Spleen (tissue), 11 donors: Measurements from ENCODE around the gene ADAMTSL3. TPM values are rescaled to one million over a fixed set of nuclear protein-coding genes. Genes with fewer than 3 reads are reported as not detected.
"Not testable (repeated sequence)": the region's sequence is repeated elsewhere in the genome, so short reads cannot be mapped to it uniquely, and the experiment has no call there.

Experiments used
- DNase-seq: peaks from one replicate; pipeline ENCODE4 v3.0.0-alpha.2; 2020
- H3K27ac ChIP-seq, 8 donors: fragments of 200-600 bp; sonication (generic) in 7 of 8; 1 replicate in 4 of 8; 2 replicates in 4 of 8; pipeline versions ENCODE4 v1.5.0 to v1.8.0; 2016 to 2021; ENCODE audit warnings: inconsistent platforms in 4 of 8, mild to moderate bottlenecking in 4 of 8, moderate library complexity in 1 of 8
- H3K27me3 ChIP-seq, 7 donors: fragments of 200-600 bp; sonication (generic) in 6 of 7; replicated peaks in 1 of 7; 1 replicate in 4 of 7; 2 replicates in 3 of 7; pipeline versions ENCODE4 v1.5.0 to v1.8.0; 2016 to 2021; ENCODE audit warnings: inconsistent platforms in 3 of 7, mild to moderate bottlenecking in 1 of 7
- H3K36me3 ChIP-seq, 6 donors: fragments of 200-600 bp; sonication (generic) in 5 of 6; 1 replicate in 4 of 6; 2 replicates in 2 of 6; pipeline versions ENCODE4 v1.5.0 to v1.8.0; 2016 to 2021; ENCODE audit warnings: inconsistent platforms in 2 of 6
- H3K4me1 ChIP-seq, 6 donors: fragments of 200-600 bp; sonication (generic) in 5 of 6; 1 replicate in 3 of 6; 2 replicates in 3 of 6; pipeline versions ENCODE4 v1.5.0 to v1.8.0; 2016 to 2021; ENCODE audit warnings: inconsistent platforms in 3 of 6
- H3K4me3 ChIP-seq, 8 donors: fragments of 200-600 bp; sonication (generic) in 7 of 8; 1 replicate in 4 of 8; 2 replicates in 4 of 8; pipeline versions ENCODE4 v1.5.0 to v1.8.0; 2016 to 2021; ENCODE audit warnings: inconsistent platforms in 4 of 8, mild to moderate bottlenecking in 4 of 8, moderate library complexity in 2 of 8
- H3K9me3 ChIP-seq, 8 donors: fragments of 200-600 bp; sonication (generic) in 7 of 8; 1 replicate in 4 of 8; 2 replicates in 4 of 8; pipeline versions ENCODE4 v1.5.0 to v1.8.0; 2016 to 2021; ENCODE audit warnings: inconsistent platforms in 4 of 8
- CTCF ChIP-seq, 11 experiments: fragments of 200-600 bp in 7 of 11; fragments of 450-650 bp in 4 of 11; sonication (generic) in 4 of 11; IDR thresholded peaks in 8 of 11; conservative IDR thresholded peaks in 3 of 11; 1 replicate in 7 of 11; 2 replicates in 4 of 11; pipeline versions ENCODE4 v1.4.0 to v1.8.0; 2016 to 2021; ENCODE audit warnings: antibody characterized with exemption in 11 of 11, inconsistent platforms in 4 of 11, mild to moderate bottlenecking in 1 of 11
- POLR2A ChIP-seq, 3 donors: fragments of 450-650 bp; IDR thresholded peaks; one replicate each; pipeline ENCODE4 v1.5.1; 2017; ENCODE audit warnings: antibody characterized with exemption in 3 of 3, mild to moderate bottlenecking in 1 of 3
- POLR2AphosphoS5 ChIP-seq, 3 donors: sonication (generic); formaldehyde crosslinking; IDR thresholded peaks; one replicate each; pipeline ENCODE4 v1.5.1; 2017; ENCODE audit warnings: antibody characterized with exemption in 3 of 3
- WGBS, 5 donors: extraction: QIAGEN DNeasy Blood & Tissue Kit in 3 of 5; methylation state at CpG; one replicate each; pipeline versions ENCODE4 v1.1.5 to v1.1.7; 2013 to 2018; 5-methylcytosine and 5-hydroxymethylcytosine counted together
- intact Hi-C: fragments of 100-400 bp; cut with DNase I; formaldehyde crosslinking; loops from one replicate; pipeline ENCODE4 v1.15.0; 2023; ENCODE audit warnings: low total_unique reads
- polyA plus RNA-seq, 3 donors: library from polyadenylated mRNA; stranded (reverse); fragments of 200-250 nt; gene quantifications; one replicate each; pipeline ENCODE4 v1.2.1, GENCODE V29; 2013
- total RNA-seq, 7 donors: library from RNA; depleted of rRNA in 3 of 7; stranded (reverse); fragments of >200 nt in 3 of 7; fragmentation: NEBNext Ultra II Directional in 4 of 7; extraction: Animal tissue kit (Norgen Biotek cat#: 25700) in 4 of 7; gene quantifications; one replicate each; pipeline versions ENCODE4 v1.1.0 to v1.2.1, GENCODE V29; 2016 to 2021
- donor health status: healthy with polysubstance abuse.
- donor health status: DM: no; HTN: no; CAD: no; lungs with moderate emphysema.
- donor health status: DM: no; HTN: no; CAD: no.
- donor health status: Bipolar disorder and iron deficiency.
- donor health status: healthy.
- donor health status: DM: no; HTN: no; CAD: no.
- donor health status: DM: yes; HTN: yes; CAD: no.

The ADAMTSL3 gene
- total and polyA plus RNA-seq, 10 donors = 0.09 to 5.7 (median 2.9) TPM

GRCh38 chr15:83753872-83754493 lies 100.1 kb downstream of the ADAMTSL3 start:
- no peaks in the 10 kb centered on the region for H3K27me3 ChIP-seq
- H3K4me3 ChIP-seq = no peak overlapping the region
- no peaks in the 10 kb centered on the region for H3K4me1 ChIP-seq
- intact Hi-C loops = no loop called here
- H3K9me3 ChIP-seq = peaks cover 0 to 25% (median 15%) of the 10 kb centered on the region in 8 donors
- WGBS, 5 donors = 85 to 95% (median 94%) methylated on average over 6 of the region's 6 CpGs
- TF ChIP-seq CTCF (IDR thresholded peaks at IDR 0.05 in 8 of 11, conservative IDR thresholded peaks at IDR 0.05 in 3 of 11) (no peak), POLR2A (IDR thresholded peaks at IDR 0.05) (no peak), POLR2AphosphoS5 (IDR thresholded peaks at IDR 0.05) (no peak)
- H3K27ac ChIP-seq = no peak overlapping the region
- no peak for DNase-seq
- no peaks in the 10 kb centered on the region for H3K36me3 ChIP-seq

DNA sequence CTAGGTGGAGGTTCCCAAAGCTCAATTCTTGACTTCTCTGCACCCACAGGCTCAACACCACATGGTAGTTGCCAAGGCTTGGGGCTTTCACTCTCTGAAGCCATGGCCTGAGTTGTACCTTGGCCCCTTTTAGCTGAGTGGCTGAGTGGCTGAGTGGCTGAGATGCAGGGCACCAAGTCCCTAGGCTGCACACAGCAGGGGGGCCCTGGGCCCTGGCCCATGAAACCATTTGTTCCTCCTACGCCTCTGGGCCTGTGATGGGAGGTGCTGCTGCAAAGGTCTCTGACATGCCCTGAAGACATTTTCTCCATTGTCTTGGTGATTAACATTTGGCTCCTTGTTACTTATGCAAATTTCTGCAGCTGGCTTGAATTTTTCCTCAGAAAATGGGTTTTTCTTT lies 103.4 kb downstream of the ADAMTSL3 start:
- H3K4me3 ChIP-seq, H3K4me1 ChIP-seq, H3K27ac ChIP-seq, H3K27me3 ChIP-seq, intact Hi-C loops, H3K36me3 ChIP-seq, DNase-seq: not testable (repeated sequence)
- 83 to 100% (median 95%) methylated on average over 1 of the region's 1 CpG for WGBS, 5 donors
- peaks cover 0 to 25% (median 15%) of the 10 kb centered on the region in 8 donors for H3K9me3 ChIP-seq

GRCh38 chr15:83762367-83762766 lies 108.4 kb downstream of the ADAMTSL3 start:
- H3K27ac ChIP-seq = no peak overlapping the region
- DNase-seq = no peak
- H3K36me3 ChIP-seq = no peaks in the 10 kb centered on the region
- 95 to 96% (median 96%) methylated on average over 5 of the region's 5 CpGs for WGBS, 5 donors
- peaks cover 0 to 4% (median 0%) of the 10 kb centered on the region in 7 donors for H3K27me3 ChIP-seq
- TF ChIP-seq CTCF (IDR thresholded peaks at IDR 0.05 in 8 of 11, conservative IDR thresholded peaks at IDR 0.05 in 3 of 11) = no peak
- no peak for TF ChIP-seq POLR2AphosphoS5 (IDR thresholded peaks at IDR 0.05)
- TF ChIP-seq POLR2A (IDR thresholded peaks at IDR 0.05) = no peak
- peaks cover 0 to 13% (median 7%) of the 10 kb centered on the region in 8 donors for H3K9me3 ChIP-seq
- H3K4me1 ChIP-seq = no peaks in the 10 kb centered on the region
- intact Hi-C loops = no loop called here
- H3K4me3 ChIP-seq = no peak overlapping the region

- DNase-seq = no peak
- no peak overlapping the region for H3K27ac ChIP-seq
Observed at GRCh38 chr15:83764201-83764838, 110.4 kb downstream of the ADAMTSL3 start.

More at GRCh38 chr15:83764201-83764838, 110.4 kb downstream of the ADAMTSL3 start:
- Histone ChIP-seq H3K4me1 (no peaks in the 10 kb centered on the region), H3K27me3 (peaks cover 0 to 4% (median 0%) of the 10 kb centered on the region in 7 donors), H3K9me3 (no peaks in the 10 kb centered on the region), H3K36me3 (no peaks in the 10 kb centered on the region), H3K4me3 (no peak overlapping the region)
- intact Hi-C loops = no loop called here
- no peak for TF ChIP-seq CTCF (IDR thresholded peaks at IDR 0.05 in 8 of 11, conservative IDR thresholded peaks at IDR 0.05 in 3 of 11)
- no peak for TF ChIP-seq POLR2A (IDR thresholded peaks at IDR 0.05)
- no peak for TF ChIP-seq POLR2AphosphoS5 (IDR thresholded peaks at IDR 0.05)
- WGBS, 5 donors = 59 to 73% (median 67%) methylated on average over 8 of the region's 8 CpGs
